Activated gamma-delta T cell treated with Interleukin-2 at 50 U/mL for 16 hours (primary cell): ENCODE data around the gene ABR.
"Not testable (repeated sequence)": the region's sequence is repeated elsewhere in the genome, so short reads cannot be mapped to it uniquely, and the experiment has no call there.

Experiments
- DNase-seq: peaks from one replicate; pipeline ENCODE4 v3.0.0-alpha.2; 2020

Gene ABR

GRCh38 chr17:1091190-1091534 is 88.6 kb downstream of the ABR start:
- DNase-seq, result no peak

- DNase-seq, result no peak
These were observed 89.2 kb downstream of the ABR start for GRCh38 chr17:1090465-1091189.

GRCh38 chr17:1089915-1090314 is 89.9 kb downstream of the ABR start:
- DNase-seq, result no peak

GRCh38 chr17:1087381-1088241 is 92.2 kb downstream of the ABR start:
- DNase-seq, result no peak

- no peak for DNase-seq
These were observed 96.2 kb downstream of the ABR start for GRCh38 chr17:1083451-1084187.

GRCh38 chr17:1082579-1082978 is 97.2 kb downstream of the ABR start:
- no peak for DNase-seq

- DNase-seq, result no peak
These were observed 100.8 kb downstream of the ABR start for GRCh38 chr17:1078831-1079561.

- no peak for DNase-seq
These were observed 101.6 kb downstream of the ABR start for GRCh38 chr17:1077986-1078711.

GRCh38 chr17:1077581-1077985 is 102.2 kb downstream of the ABR start:
- DNase-seq, result no peak

GRCh38 chr17:1076982-1077302 is 102.8 kb downstream of the ABR start:
- no peak for DNase-seq

GRCh38 chr17:1076299-1076981 is 103.3 kb downstream of the ABR start:
- no peak for DNase-seq

- no peak for DNase-seq
These were observed 104.7 kb downstream of the ABR start for GRCh38 chr17:1074886-1075605.

GRCh38 chr17:1073963-1074625 is 105.7 kb downstream of the ABR start:
- DNase-seq, result not testable (repeated sequence)

GRCh38 chr17:1073241-1073962 is 106.4 kb downstream of the ABR start:
- DNase-seq, result no peak

- no peak for DNase-seq
These were observed 107.2 kb downstream of the ABR start for GRCh38 chr17:1072551-1072961.

GRCh38 chr17:1071103-1071825 is 108.5 kb downstream of the ABR start:
- DNase-seq, result no peak

GRCh38 chr17:1070411-1070810 is 109.4 kb downstream of the ABR start:
- DNase-seq, result no peak

- DNase-seq, result no peak
These were observed 109.9 kb downstream of the ABR start for GRCh38 chr17:1069847-1070246.

GRCh38 chr17:1068356-1068755 is 111.4 kb downstream of the ABR start:
- DNase-seq, result no peak
